ENCODE results near the gene PLK5.
"Not testable (repeated sequence)": the region's sequence is repeated elsewhere in the genome, so short reads cannot be mapped to it uniquely, and the experiment has no call there.

Gene PLK5

GRCh38 chr19:1491114-1491848 is 32.6 kb upstream of the PLK5 start, which contains the start of gene REEP6:
Gene REEP6 (plus strand): TSS chr19:1491181. CDS start chr19:1491270, 89 bp downstream.
- DNase-seq, result no peak

DNA sequence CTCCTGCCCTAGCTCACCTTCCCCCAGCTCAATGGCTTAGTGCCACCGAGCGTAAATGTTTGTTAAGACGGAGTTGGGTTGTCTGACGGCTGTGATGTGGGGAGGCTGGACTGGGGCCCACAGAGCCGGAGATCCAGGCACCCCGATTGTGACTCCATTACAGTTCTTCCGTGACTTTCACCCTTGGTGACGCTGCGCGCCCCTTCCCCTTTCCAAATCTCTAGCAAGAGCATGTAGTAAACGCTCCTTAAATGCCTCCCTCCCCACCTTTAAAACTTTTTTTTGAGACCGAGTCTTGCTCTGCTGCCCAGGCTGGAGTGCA is 32.1 kb upstream of the PLK5 start:
- DNase-seq, result no peak

- no peak for DNase-seq
Measured at GRCh38 chr19:1492474-1493006, 31.3 kb upstream of the PLK5 start.

- no peak for DNase-seq
Measured at GRCh38 chr19:1494115-1494815, 29.6 kb upstream of the PLK5 start.

- no peak for DNase-seq
Measured at GRCh38 chr19:1495051-1495798, 28.7 kb upstream of the PLK5 start.

- no peak for DNase-seq
Measured at GRCh38 chr19:1495799-1496713, 27.8 kb upstream of the PLK5 start.

DNA sequence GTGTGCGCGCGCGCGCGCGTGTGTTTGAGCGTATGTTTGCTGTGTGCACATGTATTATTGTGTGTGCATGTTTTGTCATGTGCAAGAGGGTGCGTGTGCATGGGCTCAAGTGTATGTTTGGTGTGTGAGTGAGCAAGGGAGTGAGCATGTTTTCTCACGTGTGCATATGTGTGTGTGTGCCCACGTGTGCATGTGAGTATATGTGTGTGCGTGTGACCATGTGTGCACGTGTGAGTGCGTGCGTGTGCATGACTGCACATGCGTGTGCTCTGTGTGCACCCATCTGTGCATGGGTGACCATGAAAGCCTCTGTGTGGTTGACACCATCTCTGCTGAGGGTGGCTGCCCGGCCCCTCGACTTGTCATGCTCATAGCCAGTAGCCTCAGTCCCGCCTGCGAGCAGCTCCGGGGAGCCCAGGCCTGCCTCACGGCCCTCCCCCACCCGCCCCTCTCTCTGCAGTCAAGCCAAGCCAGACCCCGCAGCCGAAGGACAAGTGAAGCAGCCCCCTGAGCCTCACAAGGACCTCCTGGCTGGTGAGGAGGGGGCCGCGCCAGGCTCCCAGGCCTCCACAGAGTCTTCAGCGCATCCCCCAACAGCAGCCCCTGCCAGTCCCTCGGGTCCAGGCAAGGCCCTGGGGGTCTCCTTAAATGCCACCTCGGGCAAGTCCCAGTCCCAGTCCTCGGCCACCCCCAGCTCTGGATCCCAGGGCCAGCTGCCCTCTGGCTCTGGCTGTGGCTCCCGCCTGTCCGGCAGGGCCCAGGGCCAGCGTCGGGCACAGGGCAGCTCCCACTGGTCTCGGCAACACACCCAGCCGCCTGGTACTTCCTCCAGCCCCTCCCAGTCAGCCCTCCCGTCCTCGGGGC is 26.9 kb upstream of the PLK5 start:
- DNase-seq, result no peak

- DNase-seq, result no peak
Measured at GRCh38 chr19:1497578-1498235, 26.2 kb upstream of the PLK5 start.

GRCh38 chr19:1499231-1499630 is 24.6 kb upstream of the PLK5 start:
- not testable (repeated sequence) for DNase-seq

GRCh38 chr19:1501200-1501595 is 22.7 kb upstream of the PLK5 start:
- DNase-seq, result no peak

DNA sequence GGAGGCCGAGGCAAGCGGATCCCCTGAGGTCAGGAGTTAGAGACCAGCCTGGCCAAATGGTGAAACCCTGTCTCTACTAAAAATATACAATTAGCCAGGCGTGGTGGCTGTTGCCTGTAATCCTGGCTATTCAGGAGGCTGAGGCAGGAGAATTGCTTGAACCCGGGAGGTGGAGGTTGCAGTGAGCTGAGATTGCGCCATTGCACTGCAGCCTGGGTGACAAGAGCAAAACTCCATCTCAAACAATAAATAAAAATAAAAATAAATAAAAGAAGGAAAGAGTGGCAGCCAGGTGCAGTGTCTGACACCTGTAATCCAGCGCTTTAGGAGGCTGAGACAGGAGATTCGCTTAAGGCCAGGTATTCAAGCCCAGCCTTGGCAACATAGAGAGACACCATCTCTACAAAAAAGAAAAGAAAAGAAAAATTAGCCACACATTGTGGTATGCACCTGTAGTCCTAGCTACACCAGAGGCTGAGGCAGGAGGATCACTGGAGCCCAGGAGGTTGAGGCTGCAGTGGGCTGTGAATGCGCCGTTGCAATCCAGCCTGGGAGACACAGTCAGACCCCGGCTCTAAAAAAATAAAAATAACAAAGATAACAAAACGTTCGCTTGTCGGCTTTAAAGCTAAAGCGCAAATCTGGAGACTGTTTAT is 21.3 kb upstream of the PLK5 start:
- DNase-seq, result no peak

- peak; percentile 48 for DNase-seq
Measured at GRCh38 chr19:1503089-1503924, 20.6 kb upstream of the PLK5 start.

DNA sequence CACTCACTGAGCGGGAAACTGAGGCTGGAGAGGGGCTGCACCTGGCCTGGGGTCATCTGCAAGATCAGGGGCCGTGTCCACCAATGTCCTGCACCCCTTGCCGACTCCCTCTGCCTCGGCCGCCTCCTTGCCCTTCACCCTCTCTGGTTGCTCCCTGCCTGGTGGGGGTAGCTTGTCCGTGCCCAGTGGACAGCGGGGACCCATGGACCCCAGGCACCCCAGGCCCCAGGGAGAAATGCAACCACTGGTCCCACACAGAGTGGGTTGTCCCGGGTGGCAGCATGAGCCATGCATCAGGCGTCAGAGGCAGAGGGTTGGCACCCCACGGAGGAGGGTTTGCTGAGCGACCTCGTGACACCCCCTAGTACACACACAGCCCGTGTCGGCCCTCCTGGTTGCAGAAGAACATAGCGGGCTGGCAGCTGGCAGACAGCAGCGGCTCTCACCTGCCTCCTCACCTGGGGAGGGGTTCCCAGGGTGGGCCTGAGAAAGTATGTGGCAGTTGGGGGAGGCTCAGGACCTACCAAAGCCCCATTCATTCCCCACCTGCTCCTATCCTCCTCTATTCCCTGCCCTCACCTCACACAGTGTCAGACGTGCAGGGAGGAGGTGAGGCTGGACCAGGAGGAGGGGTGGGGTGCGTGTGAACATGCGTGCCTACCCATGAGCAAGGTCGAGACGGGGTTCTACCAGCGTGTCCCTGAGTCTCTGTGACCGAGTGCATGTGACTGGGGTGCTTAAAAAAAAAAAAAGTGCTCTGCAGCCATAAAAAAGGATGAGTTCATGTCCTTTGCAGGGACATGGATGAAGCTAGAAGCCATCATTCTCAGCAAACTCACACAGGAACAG is 19.7 kb upstream of the PLK5 start:
- DNase-seq, result no peak

DNA sequence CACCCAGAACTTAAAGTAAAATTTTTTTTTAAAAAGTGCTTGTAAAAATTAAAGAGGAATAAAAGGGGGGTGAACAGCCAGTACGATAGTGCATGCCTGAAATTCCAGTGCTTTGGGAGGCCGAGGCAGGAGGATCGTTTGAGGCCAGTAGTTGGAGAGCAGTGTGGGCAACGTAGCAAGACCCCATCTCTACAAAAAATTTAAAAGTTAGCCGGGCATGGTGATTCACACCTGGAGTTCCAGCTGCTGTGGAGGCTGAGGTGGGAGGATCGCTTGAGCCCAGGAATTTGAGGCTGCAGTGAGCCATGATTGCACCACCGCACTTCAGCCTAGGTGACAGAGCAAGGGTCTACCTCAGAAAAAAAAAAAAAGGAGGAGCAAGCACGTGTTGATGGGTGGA is 18.9 kb upstream of the PLK5 start:
- no peak for DNase-seq

GRCh38 chr19:1505991-1506881 is 17.6 kb upstream of the PLK5 start:
- DNase-seq, result no peak

DNA sequence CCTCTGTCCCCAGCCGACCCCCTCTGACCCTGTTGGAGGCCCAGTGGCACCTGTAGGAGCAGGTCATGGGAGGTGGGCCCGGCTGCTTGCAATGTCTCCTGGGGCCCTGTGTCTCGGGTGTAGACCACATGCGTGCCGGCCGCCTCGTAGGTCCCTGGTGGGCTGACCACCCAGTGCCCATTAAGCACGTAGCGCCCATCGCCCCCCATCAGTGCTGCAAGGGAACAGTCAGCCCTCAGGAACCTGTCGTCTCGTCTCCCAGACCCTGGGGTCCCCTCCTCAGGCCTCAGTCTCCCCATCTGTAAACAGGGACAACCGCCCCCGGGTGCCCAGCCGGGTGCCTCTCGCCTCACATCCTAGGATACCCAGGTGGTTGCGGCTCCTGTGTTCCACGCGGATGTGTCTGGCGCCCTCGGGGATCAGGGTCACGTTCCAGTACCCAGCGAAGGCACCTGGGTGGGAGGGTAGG is 16.7 kb upstream of the PLK5 start:
- DNase-seq, result no peak
